Tibial nerve (tissue), 4 donors: ENCODE data around the gene CEP170.

Experiments used
- CTCF ChIP-seq, 5 experiments: fragments of 200-600 bp in 3 of 5; fragments of 450-650 bp in 2 of 5; sonication (generic) in 3 of 5; IDR thresholded peaks; one replicate each; pipeline ENCODE4 v1.5.1; 2016 to 2019; ENCODE audit warnings: antibody characterized with exemption in 5 of 5, mild to moderate bottlenecking in 3 of 5, moderate library complexity in 2 of 5
- EP300 ChIP-seq, 2 donors: sonication (generic); formaldehyde crosslinking; IDR thresholded peaks; one replicate each; pipeline ENCODE4 v1.6.1; 2017; ENCODE audit warnings: antibody characterized with exemption in 2 of 2, mild to moderate bottlenecking in 1 of 2

- no peak for TF ChIP-seq CTCF (IDR thresholded peaks at IDR 0.05)
- TF ChIP-seq EP300 (IDR thresholded peaks at IDR 0.05), result no peak
Measured at GRCh38 chr1:243268751-243269460, 13.8 kb upstream of the CEP170 start.
